Gastroesophageal sphincter (tissue), 3 donors: ENCODE results near the gene CSPG5.

Experiments
- EP300 ChIP-seq: sonication (generic); formaldehyde crosslinking; IDR thresholded peaks from one replicate; pipeline ENCODE4 v1.6.1; 2017; ENCODE audit warnings: antibody characterized with exemption, mild to moderate bottlenecking
- POLR2A ChIP-seq, 2 donors: fragments of 450-650 bp; IDR thresholded peaks; one replicate each; pipeline ENCODE4 v1.6.1; 2017; ENCODE audit warnings: antibody characterized with exemption in 2 of 2, mild to moderate bottlenecking in 2 of 2, moderate library complexity in 1 of 2
- POLR2AphosphoS5 ChIP-seq: sonication (generic); formaldehyde crosslinking; IDR thresholded peaks from one replicate; pipeline ENCODE4 v1.6.1; 2017; ENCODE audit warnings: antibody characterized with exemption
- TF ChIP-seq, protein P1 (sequence below), 4 experiments: fragments of 200-600 bp in 2 of 4; fragments of 450-650 bp in 2 of 4; sonication (generic) in 1 of 4; IDR thresholded peaks; one replicate each; pipeline ENCODE4 v1.5.1; 2017 to 2019; ENCODE audit warnings: antibody characterized with exemption in 4 of 4, mild to moderate bottlenecking in 2 of 4, moderate library complexity in 2 of 4

DNA sequence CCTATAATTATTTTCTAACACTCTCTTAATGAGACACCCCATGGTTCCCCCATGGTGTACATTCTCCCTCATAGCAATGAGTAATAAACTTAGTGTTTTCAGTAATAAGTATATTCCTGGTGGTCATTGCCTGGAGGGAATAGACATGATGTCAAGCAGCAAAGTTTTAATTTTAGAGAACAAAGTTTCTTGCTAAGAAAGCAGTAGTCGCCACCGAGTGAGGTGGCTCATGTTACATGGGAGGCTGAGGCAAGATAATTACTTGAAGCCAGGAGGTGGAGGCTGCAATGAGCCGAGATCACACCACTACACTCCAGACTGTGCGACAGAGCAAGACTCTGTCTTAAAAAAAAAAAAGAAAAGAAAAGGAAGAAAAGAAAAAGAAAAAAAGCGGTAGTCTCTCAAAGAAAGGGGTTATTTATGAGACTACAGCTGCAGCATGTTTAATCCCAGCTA is 62.8 kb downstream of the CSPG5 start:
- TF ChIP-seq EP300 (no peak), POLR2AphosphoS5 (no peak), POLR2A (IDR thresholded peaks at IDR 0.05) (no peak)
- TF ChIP-seq, protein P1, sequence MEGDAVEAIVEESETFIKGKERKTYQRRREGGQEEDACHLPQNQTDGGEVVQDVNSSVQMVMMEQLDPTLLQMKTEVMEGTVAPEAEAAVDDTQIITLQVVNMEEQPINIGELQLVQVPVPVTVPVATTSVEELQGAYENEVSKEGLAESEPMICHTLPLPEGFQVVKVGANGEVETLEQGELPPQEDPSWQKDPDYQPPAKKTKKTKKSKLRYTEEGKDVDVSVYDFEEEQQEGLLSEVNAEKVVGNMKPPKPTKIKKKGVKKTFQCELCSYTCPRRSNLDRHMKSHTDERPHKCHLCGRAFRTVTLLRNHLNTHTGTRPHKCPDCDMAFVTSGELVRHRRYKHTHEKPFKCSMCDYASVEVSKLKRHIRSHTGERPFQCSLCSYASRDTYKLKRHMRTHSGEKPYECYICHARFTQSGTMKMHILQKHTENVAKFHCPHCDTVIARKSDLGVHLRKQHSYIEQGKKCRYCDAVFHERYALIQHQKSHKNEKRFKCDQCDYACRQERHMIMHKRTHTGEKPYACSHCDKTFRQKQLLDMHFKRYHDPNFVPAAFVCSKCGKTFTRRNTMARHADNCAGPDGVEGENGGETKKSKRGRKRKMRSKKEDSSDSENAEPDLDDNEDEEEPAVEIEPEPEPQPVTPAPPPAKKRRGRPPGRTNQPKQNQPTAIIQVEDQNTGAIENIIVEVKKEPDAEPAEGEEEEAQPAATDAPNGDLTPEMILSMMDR (IDR thresholded peaks at IDR 0.05) = no peak
